ENCODE data around the gene MAP3K9.

MAP3K9 gene

GRCh38 chr14:70811050-70811449, 1.7 kb upstream of the MAP3K9 start:
- no peak for TF ChIP-seq CTCF (IDR thresholded peaks at IDR 0.05; ENCODE audit: borderline replicate concordance, control extremely low read depth, extremely low read depth, insufficient read depth, missing control alignments)
- no peak for DNase-seq (ENCODE audit: low spot score)
- in situ Hi-C loops (cut with MboI; ENCODE audit: low sequenced_read_pairs, unreplicated experiment) = loop anchor here (10.0 kb wide), 1 partner anchor 186 kb away; no protein-coding TSS in a partner anchor

GRCh38 chr14:70810621-70811020, 1.3 kb upstream of the MAP3K9 start:
- in situ Hi-C loops (cut with MboI; ENCODE audit: low sequenced_read_pairs, unreplicated experiment) = loop anchor here (10.0 kb wide), 1 partner anchor 186 kb away; no protein-coding TSS in a partner anchor
- no peak for TF ChIP-seq CTCF (IDR thresholded peaks at IDR 0.05; ENCODE audit: borderline replicate concordance, control extremely low read depth, extremely low read depth, insufficient read depth, missing control alignments)

GRCh38 chr14:70808416-70809224, 693 bp downstream of the MAP3K9 start:
- in situ Hi-C loops (cut with MboI; ENCODE audit: low sequenced_read_pairs, unreplicated experiment) = no loop called here
- no peak for TF ChIP-seq CTCF (IDR thresholded peaks at IDR 0.05; ENCODE audit: borderline replicate concordance, control extremely low read depth, extremely low read depth, insufficient read depth, missing control alignments)
- peak; percentile 67 for DNase-seq (ENCODE audit: low spot score)

More at GRCh38 chr14:70810621-70811020, 1.3 kb upstream of the MAP3K9 start:
- no peak for DNase-seq (ENCODE audit: low spot score)

- in situ Hi-C loops (cut with MboI; ENCODE audit: low sequenced_read_pairs, unreplicated experiment) = no loop called here
- TF ChIP-seq CTCF (IDR thresholded peaks at IDR 0.05; ENCODE audit: borderline replicate concordance, control extremely low read depth, extremely low read depth, insufficient read depth, missing control alignments) = no peak
- DNase-seq (ENCODE audit: low spot score) = peak; percentile 66
Observed at GRCh38 chr14:70807898-70808415, 1.4 kb downstream of the MAP3K9 start.

GRCh38 chr14:70804556-70805162, 4.7 kb downstream of the MAP3K9 start:
- no peak for TF ChIP-seq CTCF (IDR thresholded peaks at IDR 0.05; ENCODE audit: borderline replicate concordance, control extremely low read depth, extremely low read depth, insufficient read depth, missing control alignments)
- no peak for DNase-seq (ENCODE audit: low spot score)
- in situ Hi-C loops (cut with MboI; ENCODE audit: low sequenced_read_pairs, unreplicated experiment) = no loop called here

- no peak for TF ChIP-seq CTCF (IDR thresholded peaks at IDR 0.05; ENCODE audit: borderline replicate concordance, control extremely low read depth, extremely low read depth, insufficient read depth, missing control alignments)
- in situ Hi-C loops (cut with MboI; ENCODE audit: low sequenced_read_pairs, unreplicated experiment) = no loop called here
- DNase-seq (ENCODE audit: low spot score) = peak; percentile 69
Observed at GRCh38 chr14:70803321-70804310, 5.7 kb downstream of the MAP3K9 start.

Measured in GM13976 (cell line).